Naive B cell (primary cell): Measurements from ENCODE around the gene ATP1A1. TPM values are rescaled to one million over a fixed set of nuclear protein-coding genes. Genes with fewer than 3 reads are reported as not detected.

Source experiments
- ATAC-seq, 2 donors: fragments of 150-1000 bp; cut with Tn5 transposase; 2 replicates each; pipeline ENCODE4 v1.10.0; 2021; ENCODE audit warnings: low read depth in 2 of 2, mild to moderate bottlenecking in 2 of 2, moderate library complexity in 2 of 2
- DNase-seq: peaks from one replicate; pipeline ENCODE4 v3.0.0; 2022
- H3K27ac Mint-ChIP-seq, 6 donors: one replicate each; pipeline ENCODE4 v1.8.0; 2020 to 2022; ENCODE audit warnings: mild to moderate bottlenecking in 6 of 6, mixed read lengths in 6 of 6, moderate library complexity in 5 of 6, inconsistent platforms in 2 of 6
- H3K27me3 Mint-ChIP-seq, 3 donors: one replicate each; pipeline ENCODE4 v1.8.0; 2021 to 2022; ENCODE audit warnings: mixed read lengths in 3 of 3, mild to moderate bottlenecking in 1 of 3
- H3K36me3 Mint-ChIP-seq, 2 donors: one replicate each; pipeline ENCODE4 v1.8.0; 2020 to 2022; ENCODE audit warnings: mixed read lengths in 2 of 2, inconsistent platforms in 1 of 2, mild to moderate bottlenecking in 1 of 2
- H3K4me1 Mint-ChIP-seq, 3 donors: one replicate each; pipeline ENCODE4 v1.8.0; 2020 to 2022; ENCODE audit warnings: mixed read lengths in 3 of 3, inconsistent platforms in 1 of 3, mild to moderate bottlenecking in 1 of 3, moderate library complexity in 1 of 3
- H3K4me3 Mint-ChIP-seq, 8 donors: one replicate each; pipeline ENCODE4 v1.8.0; 2020 to 2022; ENCODE audit warnings: mild to moderate bottlenecking in 8 of 8, mixed read lengths in 8 of 8, moderate library complexity in 8 of 8, inconsistent platforms in 2 of 8
- H3K9me3 Mint-ChIP-seq, 7 donors: one replicate each; pipeline ENCODE4 v1.8.0; 2020 to 2022; ENCODE audit warnings: mixed read lengths in 7 of 7, mild to moderate bottlenecking in 5 of 7, inconsistent platforms in 2 of 7, moderate library complexity in 1 of 7
- polyA plus RNA-seq, 6 donors: library from polyadenylated mRNA; unstranded; fragments of 300-500 nt; fragmentation: Illumina TruSeq; gene quantifications; one replicate each; pipeline ENCODE4 v1.2.3, GENCODE V29; 2021; ENCODE audit warnings: low read depth in 6 of 6

Gene ATP1A1
- polyA plus RNA-seq, 6 donors from 2014 or later = 6.9 to 13.1 (median 10.2) TPM

- Mint-ChIP-seq H3K27me3 (peaks cover 37 to 47% (median 46%) of the 10 kb centered on the region in 3 donors), H3K4me1 (no peaks in the 10 kb centered on the region), H3K4me3 (no peak overlapping the region), H3K36me3 (no peaks in the 10 kb centered on the region), H3K9me3 (no peaks in the 10 kb centered on the region), H3K27ac (no peak overlapping the region)
- ATAC-seq = no peak
- no peak for DNase-seq
Observed at GRCh38 chr1:116365857-116366256, 7.2 kb upstream of the ATP1A1 start.

- Mint-ChIP-seq H3K4me3 (no peak overlapping the region), H3K4me1 (peaks cover 0 to 1% (median 0%) of the 10 kb centered on the region in 3 donors), H3K36me3 (no peaks in the 10 kb centered on the region), H3K27me3 (peaks cover 37 to 55% (median 47%) of the 10 kb centered on the region in 3 donors), H3K27ac (no peak overlapping the region), H3K9me3 (no peaks in the 10 kb centered on the region)
- ATAC-seq (no peak), DNase-seq (no peak)
Observed at GRCh38 chr1:116367256-116367945, 5.6 kb upstream of the ATP1A1 start.

- H3K27ac Mint-ChIP-seq = no peak overlapping the region
- no peaks in the 10 kb centered on the region for H3K36me3 Mint-ChIP-seq
- peaks cover 0 to 4% (median 1%) of the 10 kb centered on the region in 3 donors for H3K4me1 Mint-ChIP-seq
- no peak for DNase-seq
- no peaks in the 10 kb centered on the region for H3K9me3 Mint-ChIP-seq
- peaks cover 31 to 51% (median 42%) of the 10 kb centered on the region in 3 donors for H3K27me3 Mint-ChIP-seq
- no peak overlapping the region for H3K4me3 Mint-ChIP-seq
- ATAC-seq = no peak
Observed at GRCh38 chr1:116368241-116368640, 4.8 kb upstream of the ATP1A1 start.

GRCh38 chr1:116370181-116370580, 2.9 kb upstream of the ATP1A1 start:
- H3K4me3 Mint-ChIP-seq = peak overlapping the region in 1 of 8 donors; percentile 29
- no peak for ATAC-seq
- no peaks in the 10 kb centered on the region for H3K36me3 Mint-ChIP-seq
- H3K27ac Mint-ChIP-seq = no peak overlapping the region
- peaks cover 14 to 17% (median 14%) of the 10 kb centered on the region in 3 donors for H3K4me1 Mint-ChIP-seq
- peaks cover 28 to 43% (median 36%) of the 10 kb centered on the region in 3 donors for H3K27me3 Mint-ChIP-seq
- H3K9me3 Mint-ChIP-seq = no peaks in the 10 kb centered on the region
- DNase-seq = no peak

DNA sequence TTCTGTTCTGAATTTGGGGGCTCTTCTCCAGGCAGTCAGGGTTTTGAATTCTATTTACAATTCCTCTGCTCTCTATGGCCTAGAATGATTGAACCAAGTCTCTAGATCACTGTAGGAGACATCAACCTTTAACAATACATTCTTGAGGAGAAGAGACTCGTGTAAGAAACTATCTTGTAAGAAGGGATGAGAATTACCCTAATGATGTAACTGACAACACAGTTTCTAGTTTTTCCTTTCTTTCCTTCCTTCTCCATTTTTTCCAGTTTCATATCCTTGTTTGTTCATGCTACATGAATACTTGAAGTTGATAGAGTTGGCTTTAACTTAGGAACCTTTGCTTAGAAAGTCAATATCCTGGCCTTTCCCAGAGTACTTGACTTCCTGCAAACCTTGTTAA, 1.3 kb upstream of the ATP1A1 start:
- peaks cover 23 to 30% (median 28%) of the 10 kb centered on the region in 3 donors for H3K4me1 Mint-ChIP-seq

GRCh38 chr1:116372191-116372590, 853 bp upstream of the ATP1A1 start:
- Mint-ChIP-seq H3K36me3 (no peaks in the 10 kb centered on the region), H3K4me3 (peak overlapping the region; percentile 84 to 93 (median 90)), H3K4me1 (peaks cover 25 to 32% (median 31%) of the 10 kb centered on the region in 3 donors), H3K27ac (peak overlapping the region in 5 of 6 donors; percentile 33 to 96 (median 87)), H3K9me3 (no peaks in the 10 kb centered on the region), H3K27me3 (peaks cover 15 to 30% (median 25%) of the 10 kb centered on the region in 3 donors)
- ATAC-seq (no peak), DNase-seq (no peak)

More for the DNA sequence above, 1.3 kb upstream of the ATP1A1 start:
- Mint-ChIP-seq H3K4me3 (peak overlapping the region; percentile 42 to 93 (median 90)), H3K27me3 (peaks cover 20 to 34% (median 28%) of the 10 kb centered on the region in 3 donors), H3K27ac (peak overlapping the region in 2 of 6 donors; percentile 87 to 96), H3K36me3 (no peaks in the 10 kb centered on the region), H3K9me3 (no peaks in the 10 kb centered on the region)
- ATAC-seq = no peak
- no peak for DNase-seq

DNA sequence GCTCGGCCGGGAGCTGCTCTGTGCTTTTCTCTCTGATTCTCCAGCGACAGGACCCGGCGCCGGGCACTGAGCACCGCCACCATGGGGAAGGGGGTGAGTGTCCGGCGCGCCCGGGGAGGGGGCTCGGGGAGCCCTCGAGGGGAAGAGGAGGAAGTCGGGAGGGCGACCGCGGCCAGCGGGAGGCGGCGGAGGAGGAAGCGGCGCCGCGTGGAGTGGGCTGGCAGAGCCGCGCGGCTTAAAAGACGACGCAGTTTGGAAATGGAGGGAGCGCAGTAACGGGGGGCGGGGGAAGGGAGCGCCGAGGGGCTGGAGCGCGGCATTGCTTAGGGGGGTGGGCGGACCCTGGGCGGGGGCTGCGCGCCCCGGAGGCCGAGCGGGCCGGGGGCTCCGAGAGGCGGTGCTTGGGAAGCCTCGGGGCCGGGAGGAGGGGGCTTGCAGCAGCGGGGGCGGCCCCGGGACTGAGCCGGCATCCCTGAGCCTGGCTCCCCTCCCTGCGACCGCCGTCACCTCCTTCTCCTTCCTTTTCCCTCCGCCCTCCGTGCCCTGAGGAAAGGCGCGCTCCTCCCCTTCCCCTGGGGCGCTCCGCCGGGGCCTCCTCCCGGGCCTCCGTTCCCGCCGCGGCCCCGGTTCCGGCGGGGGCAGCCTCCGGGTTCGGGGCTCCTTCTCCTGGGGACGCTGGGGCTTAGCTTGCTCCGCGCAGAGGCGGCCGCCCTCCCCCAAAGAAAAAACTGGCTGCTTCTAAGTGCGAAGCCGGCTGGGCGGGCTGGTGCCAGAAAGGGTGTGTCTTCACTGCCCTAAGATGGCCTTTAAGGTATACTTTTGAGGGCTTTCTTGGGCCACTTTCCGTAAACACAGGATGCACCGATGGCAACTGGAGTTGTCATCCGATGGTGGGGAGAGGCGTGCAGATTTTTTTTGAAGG, 648 bp downstream of the ATP1A1 start:
- H3K27ac Mint-ChIP-seq = peak overlapping the region; percentile 84 to 96 (median 90)
- DNase-seq (peak; percentile 49), ATAC-seq (peak; percentile 22)
- peak overlapping the region; percentile 86 to 96 (median 92) for H3K4me3 Mint-ChIP-seq
- H3K36me3 Mint-ChIP-seq = no peaks in the 10 kb centered on the region
- H3K4me1 Mint-ChIP-seq = peaks cover 39 to 45% (median 44%) of the 10 kb centered on the region in 3 donors
- H3K9me3 Mint-ChIP-seq = no peaks in the 10 kb centered on the region
- peaks cover 3 to 23% (median 14%) of the 10 kb centered on the region in 3 donors for H3K27me3 Mint-ChIP-seq

- Mint-ChIP-seq H3K27ac (peak overlapping the region; percentile 82 to 96 (median 89)), H3K27me3 (peaks cover 0 to 22% (median 5%) of the 10 kb centered on the region in 3 donors), H3K4me3 (peak overlapping the region; percentile 86 to 96 (median 92)), H3K4me1 (peaks cover 46 to 52% (median 50%) of the 10 kb centered on the region in 3 donors), H3K9me3 (no peaks in the 10 kb centered on the region), H3K36me3 (no peaks in the 10 kb centered on the region)
- ATAC-seq = no peak
- no peak for DNase-seq
Observed at GRCh38 chr1:116374353-116375147, 1.5 kb downstream of the ATP1A1 start.

- Mint-ChIP-seq H3K27ac (peak overlapping the region in 3 of 6 donors; percentile 15 to 96 (median 72)), H3K27me3 (peaks cover 0 to 14% (median 0%) of the 10 kb centered on the region in 3 donors), H3K4me3 (peak overlapping the region; percentile 29 to 96 (median 90)), H3K4me1 (peaks cover 46 to 52% (median 50%) of the 10 kb centered on the region in 3 donors), H3K9me3 (no peaks in the 10 kb centered on the region), H3K36me3 (no peaks in the 10 kb centered on the region)
- no peak for DNase-seq
- no peak for ATAC-seq
Observed at GRCh38 chr1:116375148-116375886, 2.3 kb downstream of the ATP1A1 start.

DNA sequence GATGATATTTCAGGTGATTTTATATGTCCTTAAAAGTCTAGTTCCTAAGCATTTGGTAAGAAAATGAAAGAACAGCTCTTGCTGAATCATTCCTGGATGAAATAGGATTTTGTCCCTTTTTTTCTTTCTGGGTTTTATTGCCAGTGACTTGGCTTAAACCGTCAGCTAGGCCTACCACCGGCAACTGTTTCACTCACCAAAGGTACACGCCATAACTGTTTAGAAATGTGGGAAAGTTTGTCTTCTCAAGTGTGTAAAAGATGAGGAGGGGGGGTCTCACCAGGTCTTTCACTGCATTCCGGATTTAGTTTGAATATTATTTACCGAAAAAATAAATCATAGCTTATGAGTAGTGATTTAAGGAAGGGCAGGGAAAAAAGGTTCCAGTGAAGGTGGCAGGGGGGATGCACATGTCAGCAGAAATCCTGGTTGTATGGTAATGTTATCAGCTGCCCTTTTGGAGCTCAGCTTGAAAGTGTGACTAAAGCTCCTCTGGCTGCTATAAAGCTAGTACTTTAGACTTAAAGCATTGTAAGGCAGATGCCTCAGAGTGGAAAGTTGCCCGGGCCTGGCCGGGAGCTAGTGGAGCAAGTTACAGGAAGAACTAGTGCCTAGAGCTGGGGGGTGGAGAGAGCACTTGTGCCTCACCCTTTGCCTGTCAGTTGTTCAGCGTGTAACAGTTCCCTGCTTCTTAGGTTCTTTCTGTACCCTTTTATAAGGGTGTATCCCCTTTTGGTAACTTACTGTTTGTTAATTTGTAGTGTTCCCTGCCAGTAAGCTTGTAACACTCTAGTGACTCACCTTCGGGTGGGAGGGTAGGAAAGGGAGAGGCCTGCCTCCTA, 3.1 kb downstream of the ATP1A1 start:
- ATAC-seq = no peak
- no peak for DNase-seq
- Mint-ChIP-seq H3K4me1 (peaks cover 53 to 57% (median 54%) of the 10 kb centered on the region in 3 donors), H3K27ac (peak overlapping the region in 4 of 6 donors; percentile 15 to 96 (median 70)), H3K27me3 (peaks cover 0 to 6% (median 0%) of the 10 kb centered on the region in 3 donors), H3K9me3 (no peaks in the 10 kb centered on the region), H3K4me3 (peak overlapping the region in 5 of 8 donors; percentile 22 to 93 (median 63)), H3K36me3 (no peaks in the 10 kb centered on the region)

DNA sequence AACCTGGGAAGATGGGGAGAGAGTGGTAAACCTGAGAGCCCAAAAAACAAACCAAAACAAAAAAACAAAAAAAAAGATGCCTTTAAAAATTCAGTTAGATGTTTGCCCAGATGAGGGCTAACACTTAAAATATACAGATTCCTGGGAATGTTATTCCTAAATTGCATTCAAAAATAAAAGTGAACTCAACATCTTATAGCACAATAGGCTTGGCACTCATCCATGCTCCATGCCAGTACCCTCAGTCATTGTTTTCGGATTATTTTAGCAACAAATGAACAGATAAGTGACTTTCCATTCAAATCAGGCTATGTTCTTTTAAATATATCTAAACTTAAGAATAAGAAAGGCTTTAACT, 3.7 kb downstream of the ATP1A1 start:
- no peaks in the 10 kb centered on the region for H3K36me3 Mint-ChIP-seq
- H3K27ac Mint-ChIP-seq = peak overlapping the region in 4 of 6 donors; percentile 11 to 96 (median 70)
- H3K27me3 Mint-ChIP-seq = peaks cover 0 to 3% (median 0%) of the 10 kb centered on the region in 3 donors
- peaks cover 54 to 61% (median 55%) of the 10 kb centered on the region in 3 donors for H3K4me1 Mint-ChIP-seq
- DNase-seq (no peak), ATAC-seq (no peak)
- H3K9me3 Mint-ChIP-seq = no peaks in the 10 kb centered on the region
- H3K4me3 Mint-ChIP-seq = peak overlapping the region in 3 of 8 donors; percentile 63 to 93 (median 90)
